GM12874 (cell line): ENCODE data around the gene ADGRB2.

ENCODE experiments used
- CTCF ChIP-seq: IDR thresholded peaks from 2 replicates; pipeline ENCODE4 v1.5.1; 2011; ENCODE audit warnings: low read depth, mild to moderate bottlenecking, control low read depth, low read length, moderate library complexity; ENCODE audit not compliant: insufficient read depth

The ADGRB2 gene

GRCh38 chr1:31739346-31739745 lies 24.8 kb downstream of the ADGRB2 start:
- no peak for TF ChIP-seq CTCF

- no peak for TF ChIP-seq CTCF
Observed at GRCh38 chr1:31736675-31737074, 27.5 kb downstream of the ADGRB2 start.

GRCh38 chr1:31735571-31735970 lies 28.6 kb downstream of the ADGRB2 start:
- TF ChIP-seq CTCF = no peak

GRCh38 chr1:31734582-31735107 lies 29.5 kb downstream of the ADGRB2 start:
- no peak for TF ChIP-seq CTCF

GRCh38 chr1:31733389-31734219 lies 30.5 kb downstream of the ADGRB2 start:
- TF ChIP-seq CTCF = no peak

- TF ChIP-seq CTCF = no peak
Observed at GRCh38 chr1:31732751-31733289, 31.3 kb downstream of the ADGRB2 start.

GRCh38 chr1:31732343-31732742 lies 31.8 kb downstream of the ADGRB2 start:
- TF ChIP-seq CTCF = no peak
